Effector memory CD4-positive, alpha-beta T cell (primary cell): ENCODE data around the gene CCDC73.
"Not testable (repeated sequence)": the region's sequence is repeated elsewhere in the genome, so short reads cannot be mapped to it uniquely, and the experiment has no call there.

Experiments used
- DNase-seq, 3 donors: peaks; one replicate each; pipeline ENCODE4 v3.0.0-alpha.2; 2020
- H3K27ac ChIP-seq: 2 replicates; pipeline ENCODE4 v1.7.0; 2013; ENCODE audit warnings: mild to moderate bottlenecking, low read length, moderate library complexity; ENCODE audit not compliant: insufficient read depth, poor library complexity, severe bottlenecking
- H3K27me3 ChIP-seq: replicated peaks from 2 replicates; pipeline ENCODE4 v1.7.0; 2013; ENCODE audit warnings: mild to moderate bottlenecking, low read length; ENCODE audit not compliant: insufficient read depth, control insufficient read depth, poor library complexity, severe bottlenecking
- H3K36me3 ChIP-seq: 2 replicates; pipeline ENCODE4 v1.7.0; 2013; ENCODE audit warnings: mild to moderate bottlenecking, low read length, moderate library complexity; ENCODE audit not compliant: control insufficient read depth, insufficient read depth
- H3K4me1 ChIP-seq: 2 replicates; pipeline ENCODE4 v1.7.0; 2013; ENCODE audit warnings: low read length, mild to moderate bottlenecking; ENCODE audit not compliant: control insufficient read depth, insufficient read depth, poor library complexity, severe bottlenecking
- H3K4me3 ChIP-seq: 2 replicates; pipeline ENCODE4 v1.7.0; 2013; ENCODE audit warnings: low read length, low read depth, mild to moderate bottlenecking; ENCODE audit not compliant: insufficient read depth, poor library complexity, severe bottlenecking
- H3K9me3 ChIP-seq: 2 replicates; pipeline ENCODE4 v1.7.0; 2013; ENCODE audit warnings: mild to moderate bottlenecking, low read length, moderate library complexity; ENCODE audit not compliant: control insufficient read depth

CCDC73 gene

GRCh38 chr11:32608826-32609225, 185.6 kb downstream of the CCDC73 start:
- not testable (repeated sequence) for H3K4me1 ChIP-seq, H3K27ac ChIP-seq, H3K4me3 ChIP-seq, DNase-seq, H3K27me3 ChIP-seq, H3K9me3 ChIP-seq
- H3K36me3 ChIP-seq, result peaks cover 11% of the 10 kb centered on the region

- DNase-seq, result no peak
- Histone ChIP-seq H3K36me3 (peaks cover 29% of the 10 kb centered on the region), H3K27me3 (no peaks in the 10 kb centered on the region), H3K27ac (no peak overlapping the region), H3K9me3 (no peaks in the 10 kb centered on the region), H3K4me1 (no peaks in the 10 kb centered on the region), H3K4me3 (no peak overlapping the region)
Measured at GRCh38 chr11:32606220-32606619, 188.2 kb downstream of the CCDC73 start.

- no peaks in the 10 kb centered on the region for H3K9me3 ChIP-seq
- H3K27me3 ChIP-seq, result no peaks in the 10 kb centered on the region
- no peaks in the 10 kb centered on the region for H3K4me1 ChIP-seq
- H3K4me3 ChIP-seq, result no peak overlapping the region
- no peak for DNase-seq
- peaks cover 49% of the 10 kb centered on the region for H3K36me3 ChIP-seq
- no peak overlapping the region for H3K27ac ChIP-seq
Measured at GRCh38 chr11:32602657-32603415, 191.6 kb downstream of the CCDC73 start.

- Histone ChIP-seq H3K27me3 (no peaks in the 10 kb centered on the region), H3K4me3 (no peak overlapping the region), H3K4me1 (no peaks in the 10 kb centered on the region), H3K36me3 (peaks cover 73% of the 10 kb centered on the region), H3K27ac (no peak overlapping the region), H3K9me3 (no peaks in the 10 kb centered on the region)
- no peak for DNase-seq
Measured at GRCh38 chr11:32597921-32598320, 196.5 kb downstream of the CCDC73 start.

GRCh38 chr11:32596114-32596513, 198.3 kb downstream of the CCDC73 start:
- not testable (repeated sequence) for DNase-seq, H3K27ac ChIP-seq, H3K27me3 ChIP-seq, H3K4me1 ChIP-seq, H3K9me3 ChIP-seq, H3K4me3 ChIP-seq
- peaks cover 75% of the 10 kb centered on the region for H3K36me3 ChIP-seq

- Histone ChIP-seq H3K36me3 (peaks cover 78% of the 10 kb centered on the region), H3K4me3 (no peak overlapping the region), H3K27me3 (no peaks in the 10 kb centered on the region), H3K4me1 (no peaks in the 10 kb centered on the region), H3K9me3 (no peaks in the 10 kb centered on the region), H3K27ac (no peak overlapping the region)
- no peak for DNase-seq
Measured at GRCh38 chr11:32594272-32594671, 200.2 kb downstream of the CCDC73 start.

GRCh38 chr11:32586576-32587190, 207.8 kb downstream of the CCDC73 start:
- Histone ChIP-seq H3K4me3 (no peak overlapping the region), H3K27me3 (no peaks in the 10 kb centered on the region), H3K9me3 (no peaks in the 10 kb centered on the region), H3K27ac (no peak overlapping the region), H3K4me1 (peaks cover 10% of the 10 kb centered on the region), H3K36me3 (peaks cover 28% of the 10 kb centered on the region)
- no peak for DNase-seq

GRCh38 chr11:32584921-32585320, 209.5 kb downstream of the CCDC73 start:
- Histone ChIP-seq H3K27ac (peak overlapping the region; percentile 86), H3K27me3 (no peaks in the 10 kb centered on the region), H3K9me3 (no peaks in the 10 kb centered on the region), H3K4me1 (peaks cover 10% of the 10 kb centered on the region), H3K36me3 (peaks cover 11% of the 10 kb centered on the region), H3K4me3 (peak overlapping the region; percentile 92)
- no peak for DNase-seq

GRCh38 chr11:32583459-32584271, 210.8 kb downstream of the CCDC73 start, which contains the start of gene EIF3M:
TSS of gene EIF3M (plus strand) at chr11:32583831. CDS start at chr11:32583888, 57 bp downstream.
- H3K4me1 ChIP-seq, result peaks cover 10% of the 10 kb centered on the region
- H3K36me3 ChIP-seq, result peaks cover 2% of the 10 kb centered on the region
- H3K27me3 ChIP-seq, result no peaks in the 10 kb centered on the region
- peak within 1 kb of the TSS; percentile 86 for H3K27ac ChIP-seq
- peak within 1 kb of the TSS; percentile 92 for H3K4me3 ChIP-seq
- DNase-seq, result peak; percentile 88 to 93 (median 90)
- no peaks in the 10 kb centered on the region for H3K9me3 ChIP-seq

- H3K4me1 ChIP-seq, result peaks cover 10% of the 10 kb centered on the region
- H3K4me3 ChIP-seq, result no peak overlapping the region
- no peak overlapping the region for H3K27ac ChIP-seq
- no peaks in the 10 kb centered on the region for H3K27me3 ChIP-seq
- DNase-seq, result no peak
- no peaks in the 10 kb centered on the region for H3K36me3 ChIP-seq
- H3K9me3 ChIP-seq, result no peaks in the 10 kb centered on the region
Measured at GRCh38 chr11:32581556-32581955, 212.9 kb downstream of the CCDC73 start.
